ENCODE results near the gene CCBE1.

GRCh38 chr18:59577386-59577655, 119.9 kb downstream of the CCBE1 start:
- TF ChIP-seq CTCF (IDR thresholded peaks at IDR 0.05 in 8 of 11, conservative IDR thresholded peaks at IDR 0.05 in 3 of 11): no peak
- TF ChIP-seq POLR2A (IDR thresholded peaks at IDR 0.05): no peak
